Adrenal gland (tissue), 12 donors: Measurements from ENCODE around the gene STAT6. TPM values are rescaled to one million over a fixed set of nuclear protein-coding genes. Genes with fewer than 3 reads are reported as not detected.

Experiments
- DNase-seq, 7 donors: peaks; one replicate each; pipeline ENCODE4 v3.0.0-alpha.2; 2019 to 2020
- H3K27ac ChIP-seq, 5 donors: fragments of 200-600 bp; sonication (generic) in 4 of 5; 1 replicate in 3 of 5; 2 replicates in 2 of 5; pipeline versions ENCODE4 v1.5.1 to v1.8.0; 2016 to 2020; ENCODE audit warnings: mild to moderate bottlenecking in 1 of 5
- H3K27me3 ChIP-seq: fragments of 200-600 bp; 2 replicates; pipeline ENCODE4 v1.8.0; 2021
- H3K36me3 ChIP-seq, 2 donors: fragments of 200-600 bp; replicated peaks in 1 of 2; 1 replicate in 1 of 2; 2 replicates in 1 of 2; pipeline versions ENCODE4 v1.5.1 to v1.8.0; 2018 to 2022
- H3K4me1 ChIP-seq, 2 donors: fragments of 200-600 bp; replicated peaks in 1 of 2; 1 replicate in 1 of 2; 2 replicates in 1 of 2; pipeline versions ENCODE4 v1.5.1 to v1.8.0; 2018 to 2021
- H3K4me3 ChIP-seq, 4 donors: fragments of 200-600 bp; sonication (generic) in 3 of 4; one replicate each; pipeline ENCODE4 v1.5.1; 2016 to 2018
- H3K9me3 ChIP-seq, 3 donors: fragments of 200-600 bp; sonication (generic) in 1 of 3; replicated peaks in 1 of 3; 1 replicate in 2 of 3; 2 replicates in 1 of 3; pipeline versions ENCODE4 v1.5.1 to v1.8.0; 2016 to 2021
- CTCF ChIP-seq, 6 experiments: fragments of 450-650 bp in 4 of 6; fragments of 200-600 bp in 2 of 6; sonication (generic) in 1 of 6; IDR thresholded peaks; 1 replicate in 5 of 6; 2 replicates in 1 of 6; pipeline versions ENCODE4 v1.5.1 to v1.8.0; 2016 to 2021; ENCODE audit warnings: antibody characterized with exemption in 6 of 6, mild to moderate bottlenecking in 2 of 6, moderate library complexity in 1 of 6
- POLR2A ChIP-seq, 2 donors: fragments of 450-650 bp; IDR thresholded peaks; one replicate each; pipeline ENCODE4 v1.6.1; 2017; ENCODE audit warnings: antibody characterized with exemption in 2 of 2, mild to moderate bottlenecking in 2 of 2, moderate library complexity in 1 of 2
- WGBS, 4 donors: extraction: QIAGEN DNeasy Blood & Tissue Kit in 2 of 4; methylation state at CpG; one replicate each; pipeline versions ENCODE4 v1.1.5 to v1.1.7; 2013 to 2017; 5-methylcytosine and 5-hydroxymethylcytosine counted together
- intact Hi-C, 2 donors: fragments of 100-400 bp; cut with DNase I; formaldehyde crosslinking; loops; one replicate each; pipeline versions ENCODE4 v1.14.1 to v1.15.0; 2022 to 2023
- polyA plus RNA-seq, 3 donors: library from polyadenylated mRNA; stranded (reverse); fragments of 200-250 nt in 2 of 3; fragments of 350-450 nt in 1 of 3; fragmentation: Illumina TruSeq in 1 of 3; extraction: RNeasy Lipid Tissue Mini Kit (QIAGEN cat#74804) in 1 of 3; gene quantifications; one replicate each; pipeline ENCODE4 v1.2.3, GENCODE V29; 2013 to 2014
- total RNA-seq, 9 donors: library from RNA; depleted of rRNA in 4 of 9; stranded (reverse); fragments of >200 nt in 4 of 9; fragments of 120-200 nt in 1 of 9; fragmentation: NEBNext Ultra II Directional in 1 of 9; extraction: Animal tissue kit (Norgen Biotek cat#: 25700) in 1 of 9; gene quantifications; one replicate each; pipeline versions ENCODE4 v1.1.0 to v1.2.4, GENCODE V29; 2013 to 2023
- donor health status: healthy with polysubstance abuse.
- donor health status: Bipolar disorder and iron deficiency.
- donor health status: DM: yes; HTN: yes; CAD: no.
- donor health status: DM: no; HTN: no; CAD: no.
- donor health status: DM: no; HTN: no; CAD: no.
- donor health status: DM: yes; HTN: yes; CAD: no.

Gene STAT6
- total and polyA plus RNA-seq, 12 donors = 71.9 to 321 (median 155) TPM

GRCh38 chr12:57128519-57129247, 17.5 kb upstream of the STAT6 start:
- intact Hi-C loops = no loop called here
- peak overlapping the region in 4 of 5 donors; percentile 41 to 97 (median 78) for H3K27ac ChIP-seq
- TF ChIP-seq CTCF (IDR thresholded peaks at IDR 0.05) (no peak), POLR2A (IDR thresholded peaks at IDR 0.05) (no peak)
- 1 to 15% (median 8%) methylated on average over 10 to 35 of the region's 35 CpGs for WGBS, 4 donors
- H3K9me3 ChIP-seq = no peaks in the 10 kb centered on the region
- no peaks in the 10 kb centered on the region for H3K27me3 ChIP-seq
- peak in 1 of 7 donors; percentile 42 for DNase-seq
- no peaks in the 10 kb centered on the region for H3K36me3 ChIP-seq
- peak overlapping the region in 3 of 4 donors; percentile 51 to 84 (median 73) for H3K4me3 ChIP-seq
- peaks cover 4 to 42% of the 10 kb centered on the region in 2 donors for H3K4me1 ChIP-seq

- DNase-seq = peak; percentile 82 to 88 (median 85)
- Histone ChIP-seq H3K36me3 (no peaks in the 10 kb centered on the region), H3K27me3 (no peaks in the 10 kb centered on the region), H3K4me1 (peaks cover 4 to 40% of the 10 kb centered on the region in 2 donors), H3K4me3 (peak within 1 kb of the TSS; percentile 32 to 84 (median 69)), H3K27ac (peak within 1 kb of the TSS; percentile 77 to 97 (median 94)), H3K9me3 (no peaks in the 10 kb centered on the region)
- WGBS, 4 donors = 0 to 2% (median 1%) methylated on average over 22 to 57 of the region's 57 CpGs
- intact Hi-C loops = no loop called here
- TF ChIP-seq CTCF (IDR thresholded peaks at IDR 0.05) = no peak
- TF ChIP-seq POLR2A (IDR thresholded peaks at IDR 0.05) = peak in 1 of 2 donors; percentile 70
These were observed 16.8 kb upstream of the STAT6 start, which contains the start of gene LRP1 for GRCh38 chr12:57127726-57128518. Gene LRP1, plus strand, starts transcription at chr12:57128483. Its CDS starts 482 bp downstream, at chr12:57128965.

GRCh38 chr12:57127101-57127725, 16.1 kb upstream of the STAT6 start:
- DNase-seq = peak; percentile 78 to 91 (median 85)
- peaks cover 4 to 32% of the 10 kb centered on the region in 2 donors for H3K4me1 ChIP-seq
- no peaks in the 10 kb centered on the region for H3K9me3 ChIP-seq
- 2 to 4% (median 3%) methylated on average over 24 to 26 of the region's 26 CpGs for WGBS, 4 donors
- no peaks in the 10 kb centered on the region for H3K27me3 ChIP-seq
- intact Hi-C loops = no loop called here
- no peaks in the 10 kb centered on the region for H3K36me3 ChIP-seq
- TF ChIP-seq POLR2A (IDR thresholded peaks at IDR 0.05) (peak in 1 of 2 donors; percentile 62), CTCF (IDR thresholded peaks at IDR 0.05) (peak in 4 of 6 experiments; percentile 28 to 41 (median 32))
- peak overlapping the region; percentile 37 to 97 (median 94) for H3K27ac ChIP-seq
- H3K4me3 ChIP-seq = peak overlapping the region in 2 of 4 donors; percentile 73 to 84

- intact Hi-C loops = no loop called here
- no peaks in the 10 kb centered on the region for H3K9me3 ChIP-seq
- no peak overlapping the region for H3K4me3 ChIP-seq
- TF ChIP-seq POLR2A (IDR thresholded peaks at IDR 0.05) = no peak
- TF ChIP-seq CTCF (IDR thresholded peaks at IDR 0.05) = no peak
- peak overlapping the region; percentile 37 to 97 (median 94) for H3K27ac ChIP-seq
- H3K27me3 ChIP-seq = no peaks in the 10 kb centered on the region
- no peak for DNase-seq
- peaks cover 4 to 26% of the 10 kb centered on the region in 2 donors for H3K4me1 ChIP-seq
- WGBS, 4 donors = 44 to 56% (median 51%) methylated on average over 7 of the region's 7 CpGs
- H3K36me3 ChIP-seq = no peaks in the 10 kb centered on the region
These were observed 15.4 kb upstream of the STAT6 start for GRCh38 chr12:57126561-57126960.
